ENCODE data around the gene NFATC1.

DNA sequence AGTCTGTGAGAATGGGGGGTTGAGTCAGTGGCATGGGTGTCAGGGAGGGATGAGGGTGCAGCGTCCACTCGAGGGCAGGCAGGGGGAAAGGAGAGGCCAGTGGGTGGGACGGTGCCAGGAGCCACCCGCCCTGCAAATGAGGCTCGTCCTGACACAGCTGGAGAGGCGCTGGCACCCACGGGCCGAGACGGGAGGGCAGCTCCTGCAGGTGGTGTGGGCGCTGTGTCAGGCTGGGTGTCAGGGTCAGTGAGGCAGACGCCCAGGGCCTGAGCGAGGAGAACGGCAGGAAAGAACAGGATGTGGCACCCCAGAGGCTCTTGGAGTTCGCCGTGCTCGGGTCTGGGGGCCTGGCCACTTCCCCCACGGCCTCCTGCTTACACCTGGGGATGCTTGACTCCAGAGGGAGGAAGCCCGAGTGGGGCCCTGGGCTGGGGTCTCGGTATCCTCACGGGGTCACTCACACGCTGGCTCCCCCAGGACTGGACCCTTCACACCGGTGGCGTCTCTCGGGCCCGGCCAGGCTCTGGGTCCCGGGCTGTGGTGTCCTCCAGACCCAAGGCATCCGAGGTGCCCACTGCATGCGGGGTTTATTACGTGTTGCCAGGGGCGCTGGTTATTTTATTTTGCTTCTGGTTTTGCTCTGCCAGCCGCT, 153.4 kb downstream of the NFATC1 start:
- no peak for TF ChIP-seq EZH2 (IDR thresholded peaks at IDR 0.05; ENCODE audit: borderline replicate concordance, low read length)
- TF ChIP-seq, protein P1, sequence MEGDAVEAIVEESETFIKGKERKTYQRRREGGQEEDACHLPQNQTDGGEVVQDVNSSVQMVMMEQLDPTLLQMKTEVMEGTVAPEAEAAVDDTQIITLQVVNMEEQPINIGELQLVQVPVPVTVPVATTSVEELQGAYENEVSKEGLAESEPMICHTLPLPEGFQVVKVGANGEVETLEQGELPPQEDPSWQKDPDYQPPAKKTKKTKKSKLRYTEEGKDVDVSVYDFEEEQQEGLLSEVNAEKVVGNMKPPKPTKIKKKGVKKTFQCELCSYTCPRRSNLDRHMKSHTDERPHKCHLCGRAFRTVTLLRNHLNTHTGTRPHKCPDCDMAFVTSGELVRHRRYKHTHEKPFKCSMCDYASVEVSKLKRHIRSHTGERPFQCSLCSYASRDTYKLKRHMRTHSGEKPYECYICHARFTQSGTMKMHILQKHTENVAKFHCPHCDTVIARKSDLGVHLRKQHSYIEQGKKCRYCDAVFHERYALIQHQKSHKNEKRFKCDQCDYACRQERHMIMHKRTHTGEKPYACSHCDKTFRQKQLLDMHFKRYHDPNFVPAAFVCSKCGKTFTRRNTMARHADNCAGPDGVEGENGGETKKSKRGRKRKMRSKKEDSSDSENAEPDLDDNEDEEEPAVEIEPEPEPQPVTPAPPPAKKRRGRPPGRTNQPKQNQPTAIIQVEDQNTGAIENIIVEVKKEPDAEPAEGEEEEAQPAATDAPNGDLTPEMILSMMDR (IDR thresholded peaks at IDR 0.05; ENCODE audit: low read length) = no peak
